Lung (tissue), 12 donors: ENCODE data around the gene AFF1. TPM values are rescaled to one million over a fixed set of nuclear protein-coding genes. Genes with fewer than 3 reads are reported as not detected.

Experiments
- ATAC-seq: fragments of 200-7000 bp; cut with Tn5 transposase; one replicate; pipeline ENCODE4 v1.9.1; 2020; ENCODE audit warnings: moderate number of reproducible peaks; ENCODE audit not compliant: insufficient read depth, low FRiP score
- DNase-seq, 3 donors: peaks; one replicate each; pipeline ENCODE4 v3.0.0-alpha.2; 2013 to 2017
- H3K27ac ChIP-seq, 2 donors: one replicate each; pipeline ENCODE4 v1.5.1; 2013; ENCODE audit warnings: mild to moderate bottlenecking in 2 of 2, moderate library complexity in 2 of 2, control low read depth in 1 of 2, inconsistent platforms in 1 of 2, low read depth in 1 of 2, low read length in 1 of 2
- H3K27me3 ChIP-seq, 3 donors: one replicate each; pipeline ENCODE4 v1.5.1; 2013; ENCODE audit warnings: low read length in 2 of 3; ENCODE audit not compliant: control insufficient read depth in 3 of 3, insufficient read depth in 3 of 3
- H3K36me3 ChIP-seq, 4 donors: one replicate each; pipeline ENCODE4 v1.5.1; 2013; ENCODE audit warnings: low read length in 4 of 4, mild to moderate bottlenecking in 1 of 4, moderate library complexity in 1 of 4; ENCODE audit not compliant: control insufficient read depth in 4 of 4, insufficient read depth in 4 of 4
- H3K4me1 ChIP-seq, 5 donors: one replicate each; pipeline ENCODE4 v1.5.1; 2013; ENCODE audit warnings: low read length in 5 of 5, mild to moderate bottlenecking in 2 of 5, moderate library complexity in 1 of 5; ENCODE audit not compliant: control insufficient read depth in 5 of 5, insufficient read depth in 5 of 5
- H3K4me3 ChIP-seq: one replicate; pipeline ENCODE4 v1.5.1; 2013; ENCODE audit warnings: mild to moderate bottlenecking, control low read depth, moderate library complexity
- H3K9ac ChIP-seq, 2 donors: one replicate each; pipeline ENCODE4 v1.5.1; 2013; ENCODE audit warnings: low read length in 2 of 2, control low read depth in 1 of 2; ENCODE audit not compliant: insufficient read depth in 1 of 2
- H3K9me3 ChIP-seq, 4 donors: one replicate each; pipeline ENCODE4 v1.5.1; 2013; ENCODE audit warnings: low read length in 3 of 4, mild to moderate bottlenecking in 1 of 4, moderate library complexity in 1 of 4; ENCODE audit not compliant: control insufficient read depth in 4 of 4, insufficient read depth in 3 of 4
- CTCF ChIP-seq: IDR thresholded peaks from 2 replicates; pipeline ENCODE4 v1.5.1; 2012; ENCODE audit warnings: mild to moderate bottlenecking; ENCODE audit errors: control extremely low read depth, extremely low read depth
- WGBS, 2 donors: extraction: QIAGEN DNeasy Blood & Tissue Kit; methylation state at CpG; one replicate each; pipeline ENCODE4 v1.1.7; 2013; 5-methylcytosine and 5-hydroxymethylcytosine counted together
- polyA plus RNA-seq, 2 donors: library from polyadenylated mRNA; stranded (reverse); fragments of 200-250 nt; gene quantifications; one replicate each; pipeline ENCODE4 v1.2.1, GENCODE V29; 2013
- total RNA-seq, 2 donors: library from RNA; depleted of rRNA in 1 of 2; stranded (reverse); fragments of >200 nt in 1 of 2; gene quantifications; one replicate each; pipeline ENCODE4 v1.2.1, GENCODE V29; 2014 to 2021
- donor health status: control.
- donor health status: control.
- donor health status: Bipolar disorder and iron deficiency.
- donor health status: healthy.
- donor health status: DM: yes; HTN: yes; CAD: no.

AFF1 gene
- total and polyA plus RNA-seq, 4 donors = 9.5 to 79.0 (median 35.8) TPM

GRCh38 chr4:87188932-87189331 is 254.1 kb downstream of the AFF1 start:
- no peak for TF ChIP-seq CTCF
- H3K9ac ChIP-seq = no peak overlapping the region
- no peak for ATAC-seq

More at GRCh38 chr4:87188932-87189331, 254.1 kb downstream of the AFF1 start:
- H3K4me1 ChIP-seq = peaks cover 0 to 8% (median 0%) of the 10 kb centered on the region in 5 donors
- 87 to 96% methylated on average over 7 of the region's 7 CpGs for WGBS, 2 donors
- DNase-seq = no peak
- H3K36me3 ChIP-seq = peaks cover 0 to 4% (median 0%) of the 10 kb centered on the region in 4 donors
- no peak overlapping the region for H3K27ac ChIP-seq
- no peaks in the 10 kb centered on the region for H3K27me3 ChIP-seq
- H3K9me3 ChIP-seq = peaks cover 0 to 2% (median 0%) of the 10 kb centered on the region in 4 donors
- no peak overlapping the region for H3K4me3 ChIP-seq

Other genes starting within 250 kb of the AFF1 start
- gene SLC10A6, start 85.6 kb upstream of the AFF1 start, total RNA-seq = under 1 TPM; 0.37 to 0.95 TPM
- gene SLC10A6, start 85.6 kb upstream of the AFF1 start, polyA plus RNA-seq = under 1 TPM; 0.08 to 0.14 TPM
- gene C4orf36, start 42.6 kb upstream of the AFF1 start, total RNA-seq = 1 to 10 TPM; 2.0 to 3.3 TPM
- under 1 TPM; 0.61 to 0.76 TPM for gene C4orf36, start 42.6 kb upstream of the AFF1 start, polyA plus RNA-seq